ENCODE results near the gene LTA4H. TPM values are rescaled to one million over a fixed set of nuclear protein-coding genes. Genes with fewer than 3 reads are reported as not detected.

LTA4H gene
- total and polyA plus RNA-seq, 2 of the 4 experiments (the other 2 are of a cell fraction) = 41.0 to 43.3 TPM

DNA sequence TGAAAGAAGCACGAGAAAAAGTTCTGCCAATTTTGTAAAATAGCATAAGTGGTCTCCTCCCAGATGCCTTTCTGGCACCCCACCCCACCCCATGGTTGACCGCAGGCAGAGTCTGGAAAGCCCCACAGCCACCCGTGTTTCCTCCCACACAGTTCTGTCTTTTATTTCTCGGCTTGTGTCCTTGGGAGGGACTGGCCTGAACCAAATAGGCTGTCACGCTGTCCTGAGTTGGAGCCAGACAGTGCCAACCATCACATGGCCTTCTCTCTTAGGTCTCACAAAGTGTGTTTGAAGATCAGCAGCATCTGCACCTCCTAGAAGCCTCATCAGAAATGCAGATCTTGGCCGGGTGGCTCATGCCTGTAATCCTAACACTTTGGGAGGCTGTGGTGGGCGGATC, 10.2 kb upstream of the LTA4H start:
- POLR2A ChIA-PET (ENCODE audit: unreplicated experiment) = no interaction called here
- dilution Hi-C loops (cut with HindIII; ENCODE audit: low sequenced_read_pairs, unreplicated experiment) = no loop called here

More for the DNA sequence above, 10.2 kb upstream of the LTA4H start:
- Histone ChIP-seq H3K4me2 (ENCODE audit: low read depth, low read length) (no peak overlapping the region), H2AFZ (replicated peaks; ENCODE audit: low read length, poor library complexity) (no peak overlapping the region), H3K4me1 (ENCODE audit: control insufficient read depth, insufficient read depth, low read length) (peaks cover 7% of the 10 kb centered on the region), H2AK5ac (ENCODE audit: low read depth, low read length) (peak overlapping the region; percentile 56), H3K9me1 (ENCODE audit: insufficient read depth, low read length) (peaks cover 14% of the 10 kb centered on the region), H4K8ac (ENCODE audit: low read depth in 2 of 2, low read length in 2 of 2) (no peak overlapping the region), H4K20me1 (ENCODE audit: insufficient read depth, low read length) (no peaks in the 10 kb centered on the region), H3K9me3 (ENCODE audit: control insufficient read depth, insufficient read depth, low read length) (no peaks in the 10 kb centered on the region), H2AK9ac (replicated peaks; ENCODE audit: low read depth, low read length, poor library complexity) (no peak overlapping the region), H2BK20ac (ENCODE audit: low read depth, low read length) (no peak overlapping the region), H4K91ac (ENCODE audit: insufficient read depth, low read depth, low read length) (no peak overlapping the region), H4K5ac (ENCODE audit: low read depth, low read length) (no peak overlapping the region), H3K79me1 (ENCODE audit: low read depth in 1 of 2, low read length in 2 of 2) (no peaks in the 10 kb centered on the region; a peak in 1 of 4 replicates), H2BK120ac (ENCODE audit: low read depth, low read length) (no peak overlapping the region; the same call in 1 of the 2 replicates), H3K14ac (replicated peaks; ENCODE audit: low read depth, low read length) (no peak overlapping the region), H3K4ac (ENCODE audit: low read depth, low read length) (peak overlapping the region; percentile 37; the same call in 1 of the 2 replicates), H2BK15ac (ENCODE audit: low read depth, low read length) (no peak overlapping the region), H3K18ac (ENCODE audit: low read depth, low read length) (no peak overlapping the region), H3K56ac (ENCODE audit: extremely low read depth, insufficient read depth, low read length) (no peak overlapping the region), H2BK5ac (ENCODE audit: low read depth, low read length, poor library complexity, severe bottlenecking) (no peak overlapping the region), H3K27ac (ENCODE audit: insufficient read depth, low read length) (no peak overlapping the region), H3K4me3 (ENCODE audit: insufficient read depth, low read depth, low read length) (no peak overlapping the region), H3K36me3 (ENCODE audit: control insufficient read depth, insufficient read depth, low read length) (no peaks in the 10 kb centered on the region), H3K27me3 (ENCODE audit: control insufficient read depth, insufficient read depth, low read length) (no peaks in the 10 kb centered on the region), H3K23ac (ENCODE audit: low read depth, low read length) (no peak overlapping the region), H3K9ac (ENCODE audit: low read depth, low read length) (no peak overlapping the region)
- TF ChIP-seq MAZ (IDR thresholded peaks at IDR 0.05; ENCODE audit: borderline replicate concordance, low read depth, low read length) (no peak), SMC3 (IDR thresholded peaks at IDR 0.05; ENCODE audit: low read depth, low read length) (no peak), NFE2L2 (IDR thresholded peaks at IDR 0.05; ENCODE audit: low read depth, low read length) (no peak), MXI1 (IDR thresholded peaks at IDR 0.05; ENCODE audit: borderline replicate concordance, low read depth, low read length) (no peak), MAFK (IDR thresholded peaks at IDR 0.05; ENCODE audit: low read depth, low read length) (no peak), FOS (IDR thresholded peaks at IDR 0.05; ENCODE audit: low read depth, low read length) (no peak), CEBPB (IDR thresholded peaks at IDR 0.05; ENCODE audit: low read depth, low read length) (no peak)
- TF ChIP-seq, protein P1, sequence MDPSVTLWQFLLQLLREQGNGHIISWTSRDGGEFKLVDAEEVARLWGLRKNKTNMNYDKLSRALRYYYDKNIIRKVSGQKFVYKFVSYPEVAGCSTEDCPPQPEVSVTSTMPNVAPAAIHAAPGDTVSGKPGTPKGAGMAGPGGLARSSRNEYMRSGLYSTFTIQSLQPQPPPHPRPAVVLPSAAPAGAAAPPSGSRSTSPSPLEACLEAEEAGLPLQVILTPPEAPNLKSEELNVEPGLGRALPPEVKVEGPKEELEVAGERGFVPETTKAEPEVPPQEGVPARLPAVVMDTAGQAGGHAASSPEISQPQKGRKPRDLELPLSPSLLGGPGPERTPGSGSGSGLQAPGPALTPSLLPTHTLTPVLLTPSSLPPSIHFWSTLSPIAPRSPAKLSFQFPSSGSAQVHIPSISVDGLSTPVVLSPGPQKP (IDR thresholded peaks at IDR 0.05; ENCODE audit: borderline replicate concordance, low read depth, low read length) = no peak
- TF ChIP-seq, protein P2, sequence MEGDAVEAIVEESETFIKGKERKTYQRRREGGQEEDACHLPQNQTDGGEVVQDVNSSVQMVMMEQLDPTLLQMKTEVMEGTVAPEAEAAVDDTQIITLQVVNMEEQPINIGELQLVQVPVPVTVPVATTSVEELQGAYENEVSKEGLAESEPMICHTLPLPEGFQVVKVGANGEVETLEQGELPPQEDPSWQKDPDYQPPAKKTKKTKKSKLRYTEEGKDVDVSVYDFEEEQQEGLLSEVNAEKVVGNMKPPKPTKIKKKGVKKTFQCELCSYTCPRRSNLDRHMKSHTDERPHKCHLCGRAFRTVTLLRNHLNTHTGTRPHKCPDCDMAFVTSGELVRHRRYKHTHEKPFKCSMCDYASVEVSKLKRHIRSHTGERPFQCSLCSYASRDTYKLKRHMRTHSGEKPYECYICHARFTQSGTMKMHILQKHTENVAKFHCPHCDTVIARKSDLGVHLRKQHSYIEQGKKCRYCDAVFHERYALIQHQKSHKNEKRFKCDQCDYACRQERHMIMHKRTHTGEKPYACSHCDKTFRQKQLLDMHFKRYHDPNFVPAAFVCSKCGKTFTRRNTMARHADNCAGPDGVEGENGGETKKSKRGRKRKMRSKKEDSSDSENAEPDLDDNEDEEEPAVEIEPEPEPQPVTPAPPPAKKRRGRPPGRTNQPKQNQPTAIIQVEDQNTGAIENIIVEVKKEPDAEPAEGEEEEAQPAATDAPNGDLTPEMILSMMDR (conservative IDR thresholded peaks at IDR 0.05; ENCODE audit: low read depth, low read length) = no peak
- TF ChIP-seq, protein P3, sequence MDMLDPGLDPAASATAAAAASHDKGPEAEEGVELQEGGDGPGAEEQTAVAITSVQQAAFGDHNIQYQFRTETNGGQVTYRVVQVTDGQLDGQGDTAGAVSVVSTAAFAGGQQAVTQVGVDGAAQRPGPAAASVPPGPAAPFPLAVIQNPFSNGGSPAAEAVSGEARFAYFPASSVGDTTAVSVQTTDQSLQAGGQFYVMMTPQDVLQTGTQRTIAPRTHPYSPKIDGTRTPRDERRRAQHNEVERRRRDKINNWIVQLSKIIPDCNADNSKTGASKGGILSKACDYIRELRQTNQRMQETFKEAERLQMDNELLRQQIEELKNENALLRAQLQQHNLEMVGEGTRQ (IDR thresholded peaks at IDR 0.05; ENCODE audit: low read depth, low read length) = no peak
- BruUV-seq (replicated peaks) = no TSS peak
- in situ Hi-C loops (cut with MboI; ENCODE audit: low sequenced_read_pairs) (no loop called here), intact Hi-C loops (cut with micrococcal nuclease) (no loop called here)
- CTCF ChIA-PET = no interaction called here
- no peak for ATAC-seq (ENCODE audit: low read depth)
- WGBS, 2 experiments (ENCODE audit: extremely low coverage in 2 of 2, insufficient read length in 1 of 2) = 97% methylated on average over 4 of the region's 7 CpGs; no CpG with 5 or more reads in 1 of the 2 experiments
- no peak for DNase-seq

All from IMR-90 (cell line).